HepG2 (cell line): ENCODE results near the gene CHMP1A. TPM values are rescaled to one million over a fixed set of nuclear protein-coding genes. Genes with fewer than 3 reads are reported as not detected.

ENCODE experiments used
- ARHGAP35 ChIP-seq: sonication (generic); formaldehyde crosslinking; IDR thresholded peaks from 2 replicates; pipeline ENCODE4 v1.9.0; 2022; ENCODE audit warnings: mild to moderate bottlenecking, inconsistent platforms, moderate library complexity, missing genetic modification reagents, borderline replicate concordance
- ATF7 ChIP-seq, 2 experiments: fragments of 450-650 bp in 1 of 2; sonication (generic) in 1 of 2; formaldehyde crosslinking in 1 of 2; IDR thresholded peaks; 2 replicates each; pipeline versions ENCODE4 v1.4.0 to v1.6.1; 2016 to 2020; ENCODE audit warnings: antibody characterized with exemption in 1 of 2, mild to moderate bottlenecking in 1 of 2, missing genetic modification reagents in 1 of 2
- CBX5 ChIP-seq: sonication (generic); formaldehyde crosslinking; IDR thresholded peaks from 2 replicates; pipeline ENCODE4 v1.4.0; 2020; ENCODE audit warnings: missing genetic modification reagents, borderline replicate concordance
- DR1 ChIP-seq: sonication (generic); formaldehyde crosslinking; IDR thresholded peaks from 2 replicates; pipeline ENCODE4 v1.8.0; 2021; ENCODE audit warnings: mild to moderate bottlenecking, missing genetic modification reagents, inconsistent platforms
- HDAC2 ChIP-seq: sonication (generic); formaldehyde crosslinking; IDR thresholded peaks from 2 replicates; pipeline ENCODE4 v1.4.0; 2020; ENCODE audit warnings: missing genetic modification reagents
- KAT7 ChIP-seq: IDR thresholded peaks from 2 replicates; pipeline ENCODE4 v1.6.1; 2018; ENCODE audit warnings: borderline replicate concordance, missing compliant biosample characterization
- LCORL ChIP-seq, 2 experiments: fragments of 450-650 bp in 1 of 2; sonication (generic) in 1 of 2; formaldehyde crosslinking in 1 of 2; IDR thresholded peaks; 2 replicates each; pipeline versions ENCODE4 v1.5.0 to v1.6.1; 2017 to 2020; ENCODE audit warnings: antibody characterized with exemption in 1 of 2, missing genetic modification reagents in 1 of 2
- MAFK ChIP-seq, 2 experiments: IDR thresholded peaks in 1 of 2; conservative IDR thresholded peaks in 1 of 2; 2 replicates each; pipeline ENCODE4 v1.6.1; 2011; ENCODE audit warnings: improper control_type of control experiment in 2 of 2, low read length in 2 of 2
- MED13 ChIP-seq: sonication (generic); formaldehyde crosslinking; IDR thresholded peaks from 2 replicates; pipeline ENCODE4 v1.5.0; 2020; ENCODE audit warnings: missing genetic modification reagents
- NFYB ChIP-seq: sonication (generic); formaldehyde crosslinking; IDR thresholded peaks from 2 replicates; pipeline ENCODE4 v1.4.0; 2020; ENCODE audit warnings: missing genetic modification reagents
- RFXANK ChIP-seq: IDR thresholded peaks from 2 replicates; pipeline ENCODE4 v1.6.1; 2016
- RFXAP ChIP-seq: sonication (generic); formaldehyde crosslinking; IDR thresholded peaks from 2 replicates; pipeline ENCODE4 v1.4.0; 2020; ENCODE audit warnings: missing genetic modification reagents, borderline replicate concordance
- SIN3B ChIP-seq: fragments of 150-350 bp; IDR thresholded peaks from 2 replicates; pipeline ENCODE4 v1.6.1; 2014; ENCODE audit warnings: low read length
- SMAD3 ChIP-seq: sonication (generic); formaldehyde crosslinking; IDR thresholded peaks from 2 replicates; pipeline ENCODE4 v1.4.0; 2020; ENCODE audit warnings: missing genetic modification reagents
- SNAI1 ChIP-seq: sonication (generic); formaldehyde crosslinking; IDR thresholded peaks from 2 replicates; pipeline ENCODE4 v1.5.0; 2020; ENCODE audit warnings: mild to moderate bottlenecking, missing genetic modification reagents, borderline replicate concordance
- YEATS2 ChIP-seq: sonication (generic); formaldehyde crosslinking; IDR thresholded peaks from 2 replicates; pipeline ENCODE4 v1.4.0; 2020; ENCODE audit warnings: missing genetic modification reagents, borderline replicate concordance
- ZFP1 ChIP-seq: IDR thresholded peaks from 2 replicates; pipeline ENCODE4 v1.6.1; 2016
- ZFX ChIP-seq: sonication (generic); formaldehyde crosslinking; IDR thresholded peaks from 2 replicates; pipeline ENCODE4 v1.4.0; 2020; ENCODE audit warnings: mild to moderate bottlenecking, low read depth, missing genetic modification reagents, moderate library complexity
- ZNF251 ChIP-seq: sonication (generic); formaldehyde crosslinking; IDR thresholded peaks from 2 replicates; pipeline ENCODE4 v1.9.0; 2021; ENCODE audit warnings: mild to moderate bottlenecking, missing genetic modification reagents
- ZNF547 ChIP-seq: sonication (generic); formaldehyde crosslinking; IDR thresholded peaks from 2 replicates; pipeline ENCODE4 v1.5.1; 2020; ENCODE audit warnings: mild to moderate bottlenecking, missing genetic modification reagents
- ZNF616 ChIP-seq: sonication (generic); formaldehyde crosslinking; IDR thresholded peaks from 2 replicates; pipeline ENCODE4 v1.5.0; 2020; ENCODE audit warnings: low read depth, mild to moderate bottlenecking, missing genetic modification reagents
- ZNF644 ChIP-seq: IDR thresholded peaks from 2 replicates; pipeline ENCODE4 v1.6.1; 2016; ENCODE audit warnings: low read depth
- ZNF724P ChIP-seq: sonication (generic); formaldehyde crosslinking; IDR thresholded peaks from 2 replicates; pipeline ENCODE4 v1.8.0; 2022; ENCODE audit warnings: missing genetic modification reagents, borderline replicate concordance
- ZSCAN9 ChIP-seq: IDR thresholded peaks from 2 replicates; pipeline ENCODE4 v1.6.1; 2016; ENCODE audit warnings: borderline replicate concordance
- polyA plus RNA-seq, 8 experiments: library from polyadenylated mRNA; depleted of rRNA in 3 of 8; stranded (reverse) in 7 of 8; unstranded in 1 of 8; fragments of >200 nt; fragmentation: Illumina TruSeq in 4 of 8; extraction: Trizol in 4 of 8; gene quantifications; 2 replicates each; pipeline versions ENCODE4 v1.2.1 to v1.2.3, GENCODE V29; 2011 to 2016; ENCODE audit warnings: low read depth in 4 of 8, missing spikeins in 1 of 8, mixed read lengths in 1 of 8; ENCODE audit not compliant: insufficient read depth in 1 of 8
- total RNA-seq, 5 experiments: library from RNA; depleted of rRNA; stranded (reverse); fragments of >200 nt; fragmentation: Illumina TruSeq; extraction: Trizol; gene quantifications; 2 replicates each; pipeline ENCODE4 v1.2.3, GENCODE V29; 2016; ENCODE audit warnings: low read depth in 1 of 5
- TF ChIP-seq, protein P1 (sequence below): sonication (generic); formaldehyde crosslinking; IDR thresholded peaks from 2 replicates; pipeline ENCODE4 v1.5.0; 2020; ENCODE audit warnings: mild to moderate bottlenecking, missing genetic modification reagents, borderline replicate concordance
- TF ChIP-seq, protein P2 (sequence below): IDR thresholded peaks from 2 replicates; pipeline ENCODE4 v1.6.1; 2016; ENCODE audit warnings: mild to moderate bottlenecking
- TF ChIP-seq, protein P3 (sequence below): sonication (generic); formaldehyde crosslinking; conservative IDR thresholded peaks from 2 replicates; pipeline ENCODE4 v1.4.0; 2020; ENCODE audit warnings: missing genetic modification reagents

The CHMP1A gene
- total and polyA plus RNA-seq, 2 of the 13 experiments (the other 11 are each of a cell fraction or from before 2014, with no cell fraction given) = 69.4 to 73.3 TPM

DNA sequence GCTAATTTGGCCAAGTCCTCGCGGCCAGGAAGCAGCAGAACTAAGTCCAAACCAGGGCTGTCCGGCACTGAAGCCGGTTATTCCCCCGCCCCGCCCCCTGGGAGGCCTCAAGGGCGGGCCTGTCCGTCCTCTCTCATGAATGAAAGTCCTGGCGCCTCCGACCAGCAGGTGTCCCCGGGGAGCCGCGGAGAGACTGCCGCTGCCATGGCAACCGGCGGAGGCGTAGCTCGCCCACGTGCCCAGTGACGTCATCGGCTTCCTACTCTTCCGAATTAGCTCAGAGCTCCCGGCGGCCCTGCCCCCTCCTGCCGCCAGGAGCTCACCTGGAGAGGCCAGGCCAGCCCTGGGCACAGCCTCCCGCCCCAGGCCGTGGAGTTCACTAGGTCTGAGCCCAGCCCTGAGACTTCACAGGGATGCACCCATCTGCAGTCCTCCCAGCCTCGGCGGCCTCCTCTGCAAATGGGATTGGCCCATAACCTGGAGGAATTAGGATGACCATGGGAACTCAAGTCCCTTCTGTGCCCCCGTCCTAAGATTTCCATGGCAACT is 42.7 kb upstream of the CHMP1A start (continued):
- TF ChIP-seq ZFX (CRISPR knock-in tag) (peak; percentile 54; the same call in 1 of the 2 replicates), RFXANK (0 out of 2 replicates have a peak, but pooled peaks have one; percentile 73), RFXAP (CRISPR knock-in tag) (peak; percentile 91; the same call in 1 of the 2 replicates), ZFP1 (CRISPR knock-in tag) (0 out of 2 replicates have a peak, but pooled peaks have one; percentile 15), MED13 (CRISPR knock-in tag) (0 out of 2 replicates have a peak, but pooled peaks have one; percentile 37), LCORL (IDR thresholded peaks at IDR 0.05) (no peak), LCORL (CRISPR knock-in tag; IDR thresholded peaks at IDR 0.05) (peak; percentile 98), ATF7 (IDR thresholded peaks at IDR 0.05) (peak; percentile 100), ATF7 (CRISPR knock-in tag; IDR thresholded peaks at IDR 0.05) (peak; percentile 99), CBX5 (peak; percentile 77; the same call in 1 of the 2 replicates), ARHGAP35 (peak; percentile 63), ZNF724P (0 out of 2 replicates have a peak, but pooled peaks have one; percentile 22), NFYB (no peak), ZSCAN9 (peak; percentile 77), DR1 (CRISPR knock-in tag) (no peak), ZNF644 (no peak), SNAI1 (CRISPR knock-in tag) (0 out of 2 replicates have a peak, but pooled peaks have one; percentile 11), YEATS2 (CRISPR knock-in tag) (peak; percentile 68; the same call in 1 of the 2 replicates), KAT7 (CRISPR knock-in tag) (no peak; the same call in 1 of the 2 replicates), MAFK (conservative IDR thresholded peaks at IDR 0.05 in 1 of 2, IDR thresholded peaks at IDR 0.05 in 1 of 2; ENCODE audit: low read length in 2 of 2) (no peak), HDAC2 (CRISPR knock-in tag) (peak; percentile 91), ZNF616 (CRISPR knock-in tag) (no peak), SMAD3 (CRISPR knock-in tag) (peak; percentile 73; the same call in 1 of the 2 replicates), ZNF251 (CRISPR knock-in tag) (no peak), SIN3B (peak; percentile 57; the same call in 1 of the 2 replicates), ZNF547 (CRISPR knock-in tag) (no peak; the same call in 1 of the 2 replicates)
- TF ChIP-seq, protein P1, sequence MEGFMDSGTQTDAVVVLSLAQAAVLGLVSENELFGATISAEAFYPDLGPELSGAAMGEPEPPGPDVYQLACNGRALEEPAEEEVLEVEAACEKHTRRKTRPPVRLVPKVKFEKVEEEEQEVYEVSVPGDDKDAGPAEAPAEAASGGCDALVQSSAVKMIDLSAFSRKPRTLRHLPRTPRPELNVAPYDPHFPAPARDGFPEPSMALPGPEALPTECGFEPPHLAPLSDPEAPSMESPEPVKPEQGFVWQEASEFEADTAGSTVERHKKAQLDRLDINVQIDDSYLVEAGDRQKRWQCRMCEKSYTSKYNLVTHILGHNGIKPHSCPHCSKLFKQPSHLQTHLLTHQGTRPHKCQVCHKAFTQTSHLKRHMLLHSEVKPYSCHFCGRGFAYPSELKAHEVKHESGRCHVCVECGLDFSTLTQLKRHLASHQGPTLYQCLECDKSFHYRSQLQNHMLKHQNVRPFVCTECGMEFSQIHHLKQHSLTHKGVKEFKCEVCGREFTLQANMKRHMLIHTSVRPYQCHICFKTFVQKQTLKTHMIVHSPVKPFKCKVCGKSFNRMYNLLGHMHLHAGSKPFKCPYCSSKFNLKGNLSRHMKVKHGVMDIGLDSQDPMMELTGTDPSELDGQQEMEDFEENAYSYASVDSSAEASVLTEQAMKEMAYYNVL (CRISPR knock-in tag) = peak; percentile 15; the same call in 1 of the 2 replicates
- TF ChIP-seq, protein P2, sequence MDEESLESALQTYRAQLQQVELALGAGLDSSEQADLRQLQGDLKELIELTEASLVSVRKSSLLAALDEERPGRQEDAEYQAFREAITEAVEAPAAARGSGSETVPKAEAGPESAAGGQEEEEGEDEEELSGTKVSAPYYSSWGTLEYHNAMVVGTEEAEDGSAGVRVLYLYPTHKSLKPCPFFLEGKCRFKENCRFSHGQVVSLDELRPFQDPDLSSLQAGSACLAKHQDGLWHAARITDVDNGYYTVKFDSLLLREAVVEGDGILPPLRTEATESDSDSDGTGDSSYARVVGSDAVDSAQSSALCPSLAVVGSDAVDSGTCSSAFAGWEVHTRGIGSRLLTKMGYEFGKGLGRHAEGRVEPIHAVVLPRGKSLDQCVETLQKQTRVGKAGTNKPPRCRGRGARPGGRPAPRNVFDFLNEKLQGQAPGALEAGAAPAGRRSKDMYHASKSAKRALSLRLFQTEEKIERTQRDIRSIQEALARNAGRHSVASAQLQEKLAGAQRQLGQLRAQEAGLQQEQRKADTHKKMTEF = peak; percentile 74
- TF ChIP-seq, protein P3, sequence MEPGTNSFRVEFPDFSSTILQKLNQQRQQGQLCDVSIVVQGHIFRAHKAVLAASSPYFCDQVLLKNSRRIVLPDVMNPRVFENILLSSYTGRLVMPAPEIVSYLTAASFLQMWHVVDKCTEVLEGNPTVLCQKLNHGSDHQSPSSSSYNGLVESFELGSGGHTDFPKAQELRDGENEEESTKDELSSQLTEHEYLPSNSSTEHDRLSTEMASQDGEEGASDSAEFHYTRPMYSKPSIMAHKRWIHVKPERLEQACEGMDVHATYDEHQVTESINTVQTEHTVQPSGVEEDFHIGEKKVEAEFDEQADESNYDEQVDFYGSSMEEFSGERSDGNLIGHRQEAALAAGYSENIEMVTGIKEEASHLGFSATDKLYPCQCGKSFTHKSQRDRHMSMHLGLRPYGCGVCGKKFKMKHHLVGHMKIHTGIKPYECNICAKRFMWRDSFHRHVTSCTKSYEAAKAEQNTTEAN (CRISPR knock-in tag) = peak; percentile 59; the same call in 1 of the 2 replicates
